Embryonic facial prominence (tissue), 1 donor: ENCODE results near the gene RTL5.

Experiments used
- DNase-seq: peaks from one replicate; pipeline ENCODE4 v3.0.0-alpha.2; 2016; ENCODE audit errors: extremely low spot score

RTL5 gene

DNA sequence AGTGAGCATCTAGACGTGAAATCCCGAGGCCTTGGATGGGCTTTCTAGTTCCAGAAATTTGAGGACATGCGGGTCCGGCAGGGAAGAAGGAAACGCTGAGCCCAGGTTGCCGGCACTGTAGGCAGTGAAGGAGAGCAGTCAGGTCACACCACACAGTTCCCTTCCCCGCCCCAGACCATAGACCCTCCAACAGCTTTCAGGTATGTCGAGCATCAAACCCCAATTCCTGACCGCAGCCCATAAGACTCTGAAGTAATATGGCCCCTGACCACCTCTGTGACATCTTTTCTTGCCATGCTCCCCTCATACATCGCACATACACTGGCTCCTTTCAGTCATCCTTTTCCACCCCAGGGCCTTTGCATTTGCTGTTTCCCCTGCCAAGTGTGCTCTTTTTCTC, 23.0 kb downstream of the RTL5 start:
- DNase-seq = no peak

DNA sequence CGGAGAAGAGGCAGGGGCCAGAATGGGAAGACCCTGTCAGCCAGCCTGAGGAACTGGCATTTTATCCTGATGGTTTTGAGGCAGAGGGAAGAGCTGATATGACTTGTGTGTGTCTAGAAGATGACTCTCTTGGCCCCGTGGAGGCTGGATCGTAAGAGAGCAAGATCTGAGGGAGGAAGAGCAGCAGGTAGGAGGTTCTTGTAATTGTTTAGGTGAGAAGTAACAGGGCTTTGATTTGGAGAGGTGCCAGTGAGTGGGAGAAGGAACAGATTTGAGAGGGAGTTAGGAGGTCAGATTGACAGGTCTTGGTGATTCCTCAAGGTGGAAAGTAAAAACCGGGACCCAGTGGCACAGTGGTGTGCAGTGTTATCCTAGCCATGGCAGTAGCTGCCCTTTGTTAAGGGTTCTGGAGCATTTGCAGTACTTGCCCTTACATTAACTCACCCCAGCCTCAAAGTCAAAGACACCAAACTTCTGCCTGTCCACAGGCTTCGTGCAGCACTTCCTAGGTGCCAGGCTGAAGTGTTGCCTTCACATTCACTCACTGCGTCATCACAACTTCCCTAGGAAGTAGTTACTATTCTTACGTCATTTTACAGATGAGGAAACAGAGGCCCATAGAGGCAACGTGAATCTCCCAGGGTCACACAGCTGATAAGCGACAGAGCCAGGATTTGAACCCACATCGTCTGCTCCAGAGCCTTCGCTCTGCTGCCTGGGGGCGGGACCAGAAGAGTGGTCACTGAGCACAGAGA, 23.7 kb downstream of the RTL5 start:
- DNase-seq = no peak

DNA sequence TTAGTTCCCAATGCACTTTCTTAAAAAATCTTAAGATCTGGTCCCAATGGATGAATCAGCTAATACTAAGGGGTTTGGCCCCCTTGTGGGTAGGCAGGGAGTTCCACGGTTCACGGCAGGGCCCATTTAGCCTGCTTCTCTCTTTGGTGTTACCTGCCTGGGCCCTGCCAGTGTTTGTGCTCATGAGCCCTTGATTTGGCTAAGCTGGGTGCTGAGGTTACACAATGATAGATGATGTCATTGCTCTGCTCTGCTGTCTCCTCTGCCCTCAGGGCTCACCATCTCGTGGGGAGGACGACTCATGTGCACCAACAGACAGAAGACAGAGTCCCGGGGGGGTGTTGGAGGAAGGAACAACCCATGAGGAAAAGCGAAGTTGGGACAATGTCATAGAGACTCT, 24.4 kb downstream of the RTL5 start:
- DNase-seq = no peak

DNA sequence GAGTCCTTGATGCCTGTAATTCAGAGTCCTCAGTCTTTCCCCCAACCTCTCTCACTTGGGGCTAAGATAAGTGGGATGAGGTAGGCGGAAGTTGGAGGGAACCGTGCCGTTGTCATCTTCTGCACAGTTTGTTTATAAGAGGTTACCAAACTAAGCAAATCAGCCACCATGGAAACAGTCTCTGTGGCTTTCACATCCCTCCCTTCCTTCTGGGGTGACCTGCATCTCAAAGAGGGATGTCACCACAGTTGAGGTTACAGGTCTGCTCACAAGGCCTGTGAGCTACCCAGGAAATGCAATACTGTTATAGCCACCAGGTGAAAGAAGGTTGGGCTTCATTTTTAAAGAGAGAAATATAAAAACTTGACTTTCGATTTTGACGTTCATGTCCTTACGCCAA, 26.3 kb downstream of the RTL5 start:
- DNase-seq = no peak

GRCh38 chrX:72102760-72103159, 29.0 kb downstream of the RTL5 start:
- no peak for DNase-seq

DNA sequence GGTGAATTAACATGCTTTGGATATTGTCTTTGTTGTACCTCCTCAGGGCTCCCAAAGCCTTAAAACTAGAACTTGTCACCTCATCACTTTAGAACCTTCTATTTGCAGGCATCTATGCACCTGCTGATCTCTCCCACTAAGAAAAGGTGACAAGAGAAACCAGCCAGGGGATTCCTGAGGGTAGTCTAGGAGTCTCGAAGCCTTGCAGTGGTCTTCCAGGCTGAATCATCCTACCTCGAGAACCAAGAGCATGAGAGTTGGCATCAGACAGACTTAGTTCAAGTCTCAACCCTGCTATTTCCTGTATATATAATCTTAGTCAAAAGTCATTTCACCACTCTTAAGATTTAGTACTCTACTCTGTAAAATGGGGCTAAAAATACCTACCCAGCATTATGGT, 29.6 kb downstream of the RTL5 start:
- DNase-seq = no peak

DNA sequence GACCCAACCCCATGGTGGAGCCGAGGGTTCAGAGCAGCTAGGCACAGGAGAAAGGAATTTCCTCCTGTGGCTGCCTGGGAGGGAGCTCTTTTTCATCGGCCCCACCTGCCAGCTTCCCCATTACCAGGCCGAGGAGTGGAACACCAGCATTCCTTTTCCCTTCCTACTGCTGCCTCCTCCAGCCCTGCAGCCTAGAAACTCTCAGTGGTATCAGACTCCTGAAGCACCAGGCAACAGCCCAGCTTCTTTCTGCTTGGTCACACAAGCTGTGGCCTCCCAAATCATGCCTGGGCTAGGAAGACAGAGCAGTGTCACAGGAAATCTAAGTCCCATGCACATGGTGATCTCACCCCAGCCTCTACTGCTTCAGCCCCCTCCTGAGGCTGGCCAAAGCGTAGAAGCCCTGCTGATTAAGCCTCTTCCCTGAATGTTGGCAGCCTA, 30.1 kb downstream of the RTL5 start:
- no peak for DNase-seq

DNA sequence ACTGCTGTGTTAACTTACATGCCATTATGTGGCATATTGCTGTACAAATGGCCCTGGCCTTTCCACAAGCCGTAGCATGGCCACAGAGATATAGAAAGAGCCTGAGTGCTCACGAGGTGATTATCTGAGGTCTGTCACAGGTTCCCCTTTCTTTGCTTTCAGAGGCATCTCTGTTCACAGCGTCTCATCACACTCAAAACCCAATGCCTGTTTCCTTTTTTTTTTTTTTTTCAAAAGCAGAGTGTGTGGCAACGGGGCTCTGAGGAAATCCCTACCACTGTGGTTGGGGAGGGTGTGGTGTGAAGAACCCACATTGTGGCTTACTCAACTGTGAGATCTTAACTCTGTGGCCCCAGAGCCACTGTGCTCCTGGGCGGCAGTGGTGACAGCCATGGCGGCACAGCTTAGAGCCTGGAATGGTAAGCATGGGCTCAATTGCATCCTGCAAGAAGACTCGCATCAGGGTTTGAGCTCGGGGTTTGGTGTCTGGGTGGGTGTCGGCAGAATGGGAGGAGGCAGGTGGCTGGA, 30.8 kb downstream of the RTL5 start:
- DNase-seq = no peak

GRCh38 chrX:72100051-72100755, 31.5 kb downstream of the RTL5 start:
- no peak for DNase-seq

DNA sequence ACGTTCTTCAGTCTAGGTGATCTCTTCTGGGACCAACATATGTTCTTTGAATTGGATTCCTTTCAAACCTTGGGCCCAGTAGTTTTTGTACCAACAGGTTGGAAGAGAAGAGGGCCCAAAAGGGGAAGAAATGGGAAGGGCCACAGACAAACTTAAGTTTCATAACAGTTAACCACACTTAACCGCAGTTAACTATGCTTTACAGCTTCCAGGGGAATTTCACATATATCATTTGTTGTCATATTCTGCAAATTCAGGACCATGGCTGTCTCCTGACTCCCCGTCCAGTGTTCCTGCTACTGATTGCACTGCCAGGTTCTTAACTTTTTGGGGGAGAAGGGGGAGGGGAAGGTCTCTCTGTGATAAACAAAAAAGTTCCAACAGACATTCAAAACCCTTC, 34.6 kb downstream of the RTL5 start:
- no peak for DNase-seq

DNA sequence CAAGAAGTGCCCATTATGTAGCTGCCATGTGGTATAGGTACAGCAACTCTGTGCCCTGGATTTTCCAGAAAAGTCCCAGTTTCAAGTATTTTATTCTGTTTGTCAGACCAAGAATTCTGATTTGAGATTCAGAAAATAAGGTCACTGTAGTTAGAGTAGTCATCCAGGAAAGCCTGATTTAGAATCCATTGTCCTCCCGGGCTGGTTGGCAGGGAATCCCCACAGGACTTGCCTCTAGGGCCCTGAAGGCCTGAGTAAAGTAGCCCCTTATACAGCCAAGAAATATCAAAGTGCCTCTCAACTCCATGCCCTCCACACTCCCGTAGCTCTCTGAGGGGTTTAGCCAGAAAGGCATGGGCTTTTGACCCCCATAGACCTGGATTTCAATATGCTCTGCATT, 36.3 kb downstream of the RTL5 start:
- no peak for DNase-seq

DNA sequence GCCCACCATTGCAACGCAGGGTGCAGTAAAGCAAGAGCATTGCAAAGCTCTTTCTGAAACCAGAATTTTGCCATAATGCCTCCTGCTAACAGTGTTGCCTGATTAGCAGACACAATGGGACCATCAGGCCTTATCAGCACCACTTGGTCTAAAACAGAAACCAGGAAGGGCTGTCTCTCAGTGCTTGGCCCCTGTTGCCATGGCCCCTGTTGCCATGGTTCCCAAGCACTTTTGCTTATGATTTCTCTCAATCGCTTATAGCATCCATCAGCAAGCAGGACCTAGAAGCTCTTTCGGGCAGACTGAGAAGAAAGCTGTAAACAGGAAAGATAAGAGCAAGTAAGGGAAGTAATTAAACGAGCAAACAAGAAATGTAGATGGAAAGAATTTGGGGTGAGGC, 36.8 kb downstream of the RTL5 start:
- DNase-seq = no peak

- DNase-seq = no peak
Measured at GRCh38 chrX:72089254-72089653, 42.5 kb downstream of the RTL5 start.

- no peak for DNase-seq
Measured at GRCh38 chrX:72088761-72089160, 43.0 kb downstream of the RTL5 start.

GRCh38 chrX:72086995-72087394, 44.7 kb downstream of the RTL5 start:
- DNase-seq = no peak

DNA sequence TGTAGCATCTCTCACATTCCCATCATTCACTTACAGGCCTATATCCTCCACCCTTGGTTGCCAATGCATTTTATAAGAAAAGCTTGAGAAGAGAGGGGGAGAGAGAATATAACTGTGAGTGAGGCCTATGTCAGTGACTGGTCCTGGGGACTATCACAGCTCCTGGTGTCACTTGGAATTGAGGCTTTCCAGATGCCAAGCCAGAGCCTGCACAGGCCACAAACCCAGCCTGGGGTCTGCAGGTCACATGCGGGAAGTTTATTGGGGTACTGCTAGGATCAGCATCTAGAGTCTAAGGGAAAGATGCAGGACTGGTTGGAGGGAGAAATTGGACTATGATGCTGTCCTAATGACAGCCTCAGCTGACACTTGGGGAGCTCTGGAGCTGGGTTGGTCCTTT, 47.6 kb downstream of the RTL5 start:
- DNase-seq = no peak

DNA sequence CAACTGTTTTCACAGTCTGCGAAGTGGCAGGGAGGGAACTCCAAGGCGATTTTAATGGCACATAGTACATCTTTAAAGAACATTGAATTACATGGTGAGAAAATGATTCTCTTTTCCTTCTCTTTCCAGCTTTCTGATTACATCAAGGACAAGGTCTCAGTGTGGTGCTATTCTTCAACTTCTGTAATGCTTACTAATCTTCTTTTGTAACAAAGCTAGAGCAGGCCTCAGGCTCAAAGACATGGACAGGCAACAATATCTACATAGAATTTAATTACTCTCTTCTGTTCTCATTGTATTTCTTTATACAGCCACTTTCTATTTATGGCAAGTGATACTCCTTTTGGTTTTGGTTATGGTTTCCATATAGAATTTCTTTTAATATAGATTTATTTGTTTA, 48.4 kb downstream of the RTL5 start:
- DNase-seq = no peak

DNA sequence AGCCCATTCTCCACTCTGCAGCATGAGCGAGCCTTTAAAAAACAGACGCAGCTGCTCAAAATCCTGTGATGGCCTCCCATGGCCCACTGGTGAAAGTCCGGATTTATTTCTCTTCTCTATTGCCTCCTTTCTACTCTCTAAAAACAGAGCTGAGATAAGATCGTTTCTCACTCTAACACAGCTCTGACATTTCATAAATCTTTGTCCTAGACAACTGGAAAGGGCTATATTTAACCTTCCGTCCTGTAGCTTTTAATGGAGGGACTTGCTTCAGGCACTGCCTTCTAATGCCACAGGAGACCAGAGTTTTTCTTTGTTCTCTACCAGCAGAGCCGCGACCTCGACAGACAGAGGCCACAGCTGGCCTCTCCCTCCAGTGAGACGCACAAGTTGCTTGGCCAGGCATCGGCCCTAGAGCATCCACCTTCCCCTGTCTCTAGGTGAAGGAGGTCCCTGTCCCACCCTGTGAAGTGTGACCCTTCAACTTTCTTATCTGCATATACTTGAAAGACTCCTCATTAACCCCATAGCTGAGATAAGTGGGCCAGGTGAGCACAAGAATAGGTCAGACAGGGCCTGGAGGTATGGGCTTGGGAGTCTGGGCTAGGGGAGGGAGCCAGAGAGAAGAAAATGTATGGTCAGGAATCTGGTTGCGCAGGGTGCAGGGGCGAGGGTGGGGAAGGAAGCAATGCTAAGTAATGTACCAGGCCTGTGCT, 50.0 kb downstream of the RTL5 start:
- no peak for DNase-seq

- DNase-seq = no peak
Measured at GRCh38 chrX:72080800-72081199, 50.9 kb downstream of the RTL5 start.

DNA sequence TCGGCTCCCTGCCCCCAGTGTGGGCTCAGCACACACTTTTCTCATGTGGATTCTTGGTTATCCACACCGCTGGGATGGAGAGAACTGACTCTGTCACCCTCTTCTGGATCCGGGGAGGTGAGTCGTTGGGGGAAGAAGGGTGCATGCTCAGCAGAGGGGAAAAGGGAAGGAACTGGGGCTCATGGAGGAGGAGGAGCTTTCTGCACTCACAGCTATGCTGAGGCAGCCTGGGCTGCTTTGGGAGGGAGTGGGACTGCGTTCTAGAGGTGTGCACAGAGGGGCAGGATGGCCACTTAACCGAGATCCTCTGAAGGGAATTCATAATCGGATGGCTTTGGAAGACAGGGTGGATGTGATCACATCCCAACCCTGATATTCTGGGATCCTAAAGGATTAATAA, 51.6 kb downstream of the RTL5 start:
- no peak for DNase-seq

- no peak for DNase-seq
Measured at GRCh38 chrX:72079607-72080006, 52.1 kb downstream of the RTL5 start.

- DNase-seq = no peak
Measured at GRCh38 chrX:72078411-72078810, 53.3 kb downstream of the RTL5 start.
